HEK293 (cell line): ENCODE results near the gene BCAS3.

Source experiments
- CTCF ChIA-PET: fragments of 350-600 bp; formaldehyde crosslinking; extraction: SDS; loops from one replicate; lab custom pipeline; 2021; ENCODE audit warnings: antibody characterized with exemption; lab: Yijun Ruan, JAX
- POLR2A ChIA-PET: fragments of 300-600 bp; formaldehyde crosslinking; extraction: SDS; loops from one replicate; lab custom pipeline; 2020; ENCODE audit warnings: antibody characterized with exemption, inconsistent platforms; lab: Yijun Ruan, JAX
- H3K27ac ChIP-seq: fragments of 200-500 bp; sonication (Bioruptor generic); 2 replicates; pipeline ENCODE4 v1.5.1; 2014; ENCODE audit warnings: low read depth, low read length, control low read depth, inconsistent platforms; ENCODE audit errors: extremely low read depth
- H3K36me3 ChIP-seq, 2 experiments: fragments of 200-500 bp in 1 of 2; sonication (Bioruptor generic) in 1 of 2; 1 replicate in 1 of 2; 2 replicates in 1 of 2; pipeline ENCODE4 v1.5.1; 2014 to 2017; ENCODE audit warnings: inconsistent platforms in 2 of 2, low read length in 2 of 2; ENCODE audit not compliant: control insufficient read depth in 2 of 2, insufficient read depth in 1 of 2
- H3K4me1 ChIP-seq: fragments of 200-500 bp; sonication (Bioruptor generic); 2 replicates; pipeline ENCODE4 v1.5.1; 2014; ENCODE audit warnings: mild to moderate bottlenecking, low read length, inconsistent platforms; ENCODE audit not compliant: control insufficient read depth, insufficient read depth
- H3K4me3 ChIP-seq: 2 replicates; pipeline ENCODE4 v1.5.1; 2011; ENCODE audit warnings: low read depth, mild to moderate bottlenecking, control low read depth, low read length, moderate library complexity
- H3K9me3 ChIP-seq: fragments of 200-500 bp; sonication (Bioruptor generic); 2 replicates; pipeline ENCODE4 v1.5.1; 2014; ENCODE audit warnings: low read depth, low read length, inconsistent platforms; ENCODE audit not compliant: control insufficient read depth, insufficient read depth
- FEZF1 ChIP-seq: fragments of 450-650 bp; formaldehyde crosslinking; IDR thresholded peaks from 2 replicates; pipeline ENCODE4 v1.5.1; 2016; ENCODE audit warnings: missing biosample characterization, missing genetic modification characterization
- INSM2 ChIP-seq: fragments of 450-650 bp; formaldehyde crosslinking; IDR thresholded peaks from 2 replicates; pipeline ENCODE4 v1.5.1; 2016; ENCODE audit warnings: missing biosample characterization, missing genetic modification characterization
- PRDM4 ChIP-seq: fragments of 450-650 bp; formaldehyde crosslinking; IDR thresholded peaks from 2 replicates; pipeline ENCODE4 v1.5.1; 2017; ENCODE audit warnings: missing biosample characterization, missing genetic modification characterization
- SCRT2 ChIP-seq: fragments of 450-650 bp; formaldehyde crosslinking; IDR thresholded peaks from 2 replicates; pipeline ENCODE4 v1.5.1; 2016; ENCODE audit warnings: missing biosample characterization, missing genetic modification characterization
- SETDB1 ChIP-seq: IDR thresholded peaks from one replicate; pipeline ENCODE4 v1.6.1; 2017; ENCODE audit warnings: mild to moderate bottlenecking, low read length, moderate library complexity, mixed read lengths; ENCODE audit not compliant: insufficient read length
- TRIM28 ChIP-seq: IDR thresholded peaks from 2 replicates; pipeline ENCODE4 v1.6.1; 2011; ENCODE audit warnings: low read length, control low read depth, borderline replicate concordance
- ZBTB17 ChIP-seq: fragments of 450-650 bp; formaldehyde crosslinking; IDR thresholded peaks from 2 replicates; pipeline ENCODE4 v1.5.1; 2016; ENCODE audit warnings: missing biosample characterization, missing genetic modification characterization
- ZBTB21 ChIP-seq: fragments of 450-650 bp; formaldehyde crosslinking; IDR thresholded peaks from 2 replicates; pipeline ENCODE4 v1.5.1; 2017; ENCODE audit warnings: missing biosample characterization, missing genetic modification characterization
- ZBTB49 ChIP-seq: fragments of 450-650 bp; formaldehyde crosslinking; IDR thresholded peaks from 2 replicates; pipeline ENCODE4 v1.5.1; 2016; ENCODE audit warnings: missing biosample characterization, missing genetic modification characterization, low read depth
- ZNF121 ChIP-seq: fragments of 450-650 bp; formaldehyde crosslinking; IDR thresholded peaks from 2 replicates; pipeline ENCODE4 v1.5.1; 2016; ENCODE audit warnings: missing biosample characterization, missing genetic modification characterization
- ZNF138 ChIP-seq: fragments of 450-650 bp; formaldehyde crosslinking; IDR thresholded peaks from 2 replicates; pipeline ENCODE4 v1.5.1; 2016; ENCODE audit warnings: missing biosample characterization, missing genetic modification characterization, borderline replicate concordance
- ZNF2 ChIP-seq: fragments of 450-650 bp; formaldehyde crosslinking; IDR thresholded peaks from 2 replicates; pipeline ENCODE4 v1.5.1; 2016; ENCODE audit warnings: missing biosample characterization, missing genetic modification characterization
- ZNF239 ChIP-seq: fragments of 450-650 bp; formaldehyde crosslinking; IDR thresholded peaks from 2 replicates; pipeline ENCODE4 v1.5.1; 2016; ENCODE audit warnings: missing biosample characterization, missing genetic modification characterization
- ZNF280C ChIP-seq: fragments of 450-650 bp; formaldehyde crosslinking; IDR thresholded peaks from 2 replicates; pipeline ENCODE4 v1.5.1; 2016; ENCODE audit warnings: missing biosample characterization, missing genetic modification characterization
- ZNF449 ChIP-seq: fragments of 450-650 bp; formaldehyde crosslinking; IDR thresholded peaks from 2 replicates; pipeline ENCODE4 v1.5.1; 2017; ENCODE audit warnings: missing biosample characterization, mild to moderate bottlenecking, missing genetic modification characterization, moderate library complexity
- ZNF544 ChIP-seq: fragments of 450-650 bp; formaldehyde crosslinking; IDR thresholded peaks from 2 replicates; pipeline ENCODE4 v1.5.0; 2017; ENCODE audit warnings: missing biosample characterization, missing genetic modification characterization
- ZNF677 ChIP-seq: fragments of 450-650 bp; IDR thresholded peaks from 2 replicates; pipeline ENCODE4 v1.5.0; 2018; ENCODE audit warnings: missing biosample characterization, mild to moderate bottlenecking, missing genetic modification characterization, moderate library complexity
- ZSCAN5A ChIP-seq: fragments of 450-650 bp; formaldehyde crosslinking; IDR thresholded peaks from 2 replicates; pipeline ENCODE4 v1.5.1; 2016; ENCODE audit warnings: missing biosample characterization, missing genetic modification characterization

BCAS3 gene

GRCh38 chr17:61196302-61196704 is 518.7 kb downstream of the BCAS3 start:
- no peaks in the 10 kb centered on the region for H3K9me3 ChIP-seq
- no peaks in the 10 kb centered on the region for H3K36me3 ChIP-seq
- peaks cover 10% of the 10 kb centered on the region for H3K4me1 ChIP-seq
- CTCF ChIA-PET: no interaction called here
- H3K27ac ChIP-seq: no peak overlapping the region
- no peak overlapping the region for H3K4me3 ChIP-seq
- POLR2A ChIA-PET: no interaction called here
- no peak for TF ChIP-seq INSM2 (tag by site-specific recombination)
- no peak for TF ChIP-seq ZNF449 (tag by site-specific recombination)
- no peak for TF ChIP-seq FEZF1 (tag by site-specific recombination)
- TF ChIP-seq ZNF2 (tag by site-specific recombination): no peak

- POLR2A ChIA-PET: no interaction called here
- H3K4me1 ChIP-seq: peaks cover 10% of the 10 kb centered on the region
- CTCF ChIA-PET: no interaction called here
- no peak overlapping the region for H3K4me3 ChIP-seq
- no peaks in the 10 kb centered on the region for H3K36me3 ChIP-seq
- no peaks in the 10 kb centered on the region for H3K9me3 ChIP-seq
- H3K27ac ChIP-seq: no peak overlapping the region
- no peak for TF ChIP-seq ZSCAN5A (tag by site-specific recombination)
- TF ChIP-seq ZNF544 (tag by site-specific recombination): no peak
- TF ChIP-seq SCRT2 (tag by site-specific recombination): 0 out of 2 replicates have a peak, but pooled peaks have one; percentile 33
These were observed 519.1 kb downstream of the BCAS3 start for GRCh38 chr17:61196799-61197198.

GRCh38 chr17:61199431-61200338 is 522.0 kb downstream of the BCAS3 start:
- H3K27ac ChIP-seq: no peak overlapping the region
- no peaks in the 10 kb centered on the region for H3K9me3 ChIP-seq
- no peak overlapping the region for H3K4me3 ChIP-seq
- no peaks in the 10 kb centered on the region for H3K36me3 ChIP-seq
- ChIA-PET POLR2A (no interaction called here), CTCF (interaction anchor here (0.6 to 1.7 kb wide), 3 partner anchors 11 to 1026 kb away, joined by 3 to 5 read pairs (median 4); no protein-coding TSS in a partner anchor)
- H3K4me1 ChIP-seq: peaks cover 10% of the 10 kb centered on the region
- TF ChIP-seq ZBTB21 (tag by site-specific recombination): no peak
- TF ChIP-seq ZNF138 (tag by site-specific recombination): no peak
- TF ChIP-seq ZNF121: no peak
- TF ChIP-seq ZBTB49 (tag by site-specific recombination): no peak
- TF ChIP-seq SETDB1: no peak
- no peak for TF ChIP-seq ZBTB17 (tag by site-specific recombination)
- TF ChIP-seq TRIM28: no peak
- no peak for TF ChIP-seq ZNF280C (tag by site-specific recombination)
- no peak for TF ChIP-seq ZNF677 (tag by site-specific recombination)
- no peak for TF ChIP-seq PRDM4 (tag by site-specific recombination)
- no peak for TF ChIP-seq ZNF239
